ENCODE measurements around the gene PRMT3.

GRCh38 chr11:20443596-20443995 is 56.1 kb downstream of the PRMT3 start:
- TF ChIP-seq POLR2A (IDR thresholded peaks at IDR 0.05) (no peak), CTCF (IDR thresholded peaks at IDR 0.05) (peak in 5 of 6 experiments; percentile 9 to 46 (median 36))

Data from adrenal gland (tissue), 5 donors.